HepG2 (cell line): ENCODE results near the gene ASCC3. TPM values are rescaled to one million over a fixed set of nuclear protein-coding genes. Genes with fewer than 3 reads are reported as not detected.

Source experiments
- ATAC-seq: fragments of 200-7000 bp; cut with Tn5 transposase; 3 replicates; pipeline ENCODE4 v1.9.1; 2020; ENCODE audit warnings: mild to moderate bottlenecking, moderate library complexity
- BruUV-seq: library from RNA; stranded (reverse); fragments of 400-500 nt; replicated peaks from 2 replicates; lab custom pipeline; 2021; lab: Mats Ljungman, UMichigan
- CTCF ChIA-PET: fragments of 300-600 bp; formaldehyde crosslinking; extraction: SDS; loops from one replicate; lab custom pipeline; 2021; ENCODE audit warnings: low total read pairs, inconsistent platforms, low intra/inter-chr PET ratio; lab: Yijun Ruan, JAX
- POLR2A ChIA-PET: fragments of 350-600 bp; sonication (Branson Sonifier 250); formaldehyde crosslinking; loops from one replicate; lab custom pipeline; 2020; ENCODE audit warnings: antibody characterized with exemption, inconsistent platforms; lab: Yijun Ruan, JAX
- DNase-seq: peaks from one replicate; pipeline ENCODE4 v3.0.0-alpha.2; 2015; ENCODE audit warnings: low spot score
- FAIRE-seq: peaks from 3 replicates; lab custom pipeline; 2011; peaks lifted over from hg19 to GRCh38; lab: Jason Lieb, UNC
- H2AFZ ChIP-seq: one replicate; pipeline ENCODE4 v1.6.1; 2011; ENCODE audit warnings: low read length, inconsistent platforms
- H3K27ac ChIP-seq: fragments of 300-600 bp; 3 replicates; pipeline ENCODE4 v1.8.0; 2011; ENCODE audit warnings: mixed run types, mild to moderate bottlenecking, mixed read lengths, low read length, inconsistent platforms; ENCODE audit not compliant: insufficient read depth; ENCODE audit errors: extremely low read length
- H3K27me3 ChIP-seq, 2 experiments: fragments of 200-600 bp in 1 of 2; 2 replicates in 1 of 2; 3 replicates in 1 of 2; pipeline versions ENCODE4 v1.6.0 to v1.8.0; 2011; ENCODE audit warnings: low read length in 2 of 2, mild to moderate bottlenecking in 2 of 2, moderate library complexity in 2 of 2, inconsistent platforms in 1 of 2; ENCODE audit not compliant: insufficient read depth in 2 of 2, control insufficient read depth in 1 of 2
- H3K36me3 ChIP-seq, 2 experiments: fragments of 200-600 bp in 1 of 2; replicated peaks in 1 of 2; 2 replicates in 1 of 2; 3 replicates in 1 of 2; pipeline versions ENCODE4 v1.5.1 to v1.8.0; 2011; ENCODE audit warnings: low read length in 2 of 2, inconsistent platforms in 1 of 2; ENCODE audit not compliant: insufficient read depth in 2 of 2, control insufficient read depth in 1 of 2
- H3K4me1 ChIP-seq: 2 replicates; pipeline ENCODE4 v1.5.1; 2012; ENCODE audit warnings: low read length, inconsistent platforms; ENCODE audit not compliant: insufficient read depth
- H3K4me2 ChIP-seq: 2 replicates; pipeline ENCODE4 v1.6.0; 2011; ENCODE audit warnings: low read depth, low read length, inconsistent platforms
- H3K4me3 ChIP-seq, 3 experiments: fragments of 200-600 bp in 1 of 3; sonication (generic), shearing (Covaris generic) in 1 of 3; replicated peaks in 1 of 3; 2 replicates each; pipeline ENCODE4 v1.5.1; 2011 to 2016; ENCODE audit warnings: low read length in 3 of 3, inconsistent platforms in 2 of 3, low read depth in 2 of 3, mild to moderate bottlenecking in 2 of 3, control low read depth in 1 of 3, mixed read lengths in 1 of 3; ENCODE audit not compliant: insufficient read depth in 1 of 3
- H3K79me2 ChIP-seq: one replicate; pipeline ENCODE4 v1.6.1; 2011; ENCODE audit warnings: low read length, inconsistent platforms; ENCODE audit not compliant: insufficient read depth
- H3K9ac ChIP-seq: 2 replicates; pipeline ENCODE4 v1.6.0; 2011; ENCODE audit warnings: mild to moderate bottlenecking, low read depth, low read length, inconsistent platforms; ENCODE audit not compliant: insufficient read depth
- H3K9me3 ChIP-seq: 2 replicates; pipeline ENCODE4 v1.5.1; 2012; ENCODE audit warnings: mild to moderate bottlenecking, low read length
- H4K20me1 ChIP-seq: 2 replicates; pipeline ENCODE4 v1.6.0; 2011; ENCODE audit warnings: inconsistent platforms, mild to moderate bottlenecking, low read length, moderate library complexity; ENCODE audit not compliant: insufficient read depth
- CBFB ChIP-seq: sonication (generic); formaldehyde crosslinking; IDR thresholded peaks from 2 replicates; pipeline ENCODE4 v1.4.0; 2020; ENCODE audit warnings: missing genetic modification reagents
- EHMT2 ChIP-seq: fragments of 200-600 bp; sonication (generic); IDR thresholded peaks from 2 replicates; pipeline ENCODE4 v1.7.0; 2017; ENCODE audit warnings: antibody characterized with exemption, low read depth, low read length, borderline replicate concordance
- ELF1 ChIP-seq: sonication (generic); formaldehyde crosslinking; IDR thresholded peaks from 2 replicates; pipeline ENCODE4 v1.4.0; 2020; ENCODE audit warnings: missing genetic modification reagents
- GABPB1 ChIP-seq: IDR thresholded peaks from 2 replicates; pipeline ENCODE4 v1.6.1; 2016; ENCODE audit warnings: mild to moderate bottlenecking, missing genetic modification reagents, moderate library complexity, missing compliant biosample characterization
- MAFG ChIP-seq: sonication (generic); formaldehyde crosslinking; IDR thresholded peaks from 2 replicates; pipeline ENCODE4 v1.5.1; 2020; ENCODE audit warnings: mild to moderate bottlenecking, missing genetic modification reagents
- MTA3 ChIP-seq: sonication (generic); formaldehyde crosslinking; IDR thresholded peaks from 2 replicates; pipeline ENCODE4 v1.4.0; 2020; ENCODE audit warnings: missing genetic modification reagents
- NONO ChIP-seq, 2 experiments: fragments of 450-650 bp in 1 of 2; sonication (generic) in 1 of 2; formaldehyde crosslinking in 1 of 2; IDR thresholded peaks in 1 of 2; conservative IDR thresholded peaks in 1 of 2; 2 replicates each; pipeline versions ENCODE4 v1.6.1 to v1.8.0; 2017 to 2022; ENCODE audit warnings: mild to moderate bottlenecking in 1 of 2, missing genetic modification reagents in 1 of 2, moderate library complexity in 1 of 2
- PAWR ChIP-seq: sonication (generic); formaldehyde crosslinking; IDR thresholded peaks from 2 replicates; pipeline ENCODE4 v1.4.0; 2020; ENCODE audit warnings: missing genetic modification reagents, mild to moderate bottlenecking, borderline replicate concordance
- RARG ChIP-seq: sonication (generic); formaldehyde crosslinking; IDR thresholded peaks from 2 replicates; pipeline ENCODE4 v1.4.0; 2020; ENCODE audit warnings: low read depth, mild to moderate bottlenecking, missing genetic modification reagents
- SMARCC2 ChIP-seq: fragments of 450-650 bp; IDR thresholded peaks from 2 replicates; pipeline ENCODE4 v1.6.1; 2017; ENCODE audit warnings: antibody characterized with exemption, mild to moderate bottlenecking
- SRSF4 ChIP-seq: fragments of 200-400 bp; formaldehyde crosslinking; IDR thresholded peaks from one replicate; pipeline ENCODE4 v1.6.1; 2018; ENCODE audit warnings: mild to moderate bottlenecking, low read depth, low read length, moderate library complexity; ENCODE audit not compliant: poor library complexity, severe bottlenecking
- ZBTB21 ChIP-seq: sonication (generic); formaldehyde crosslinking; IDR thresholded peaks from 2 replicates; pipeline ENCODE4 v1.4.0; 2020; ENCODE audit warnings: missing genetic modification reagents
- ZFP41 ChIP-seq: sonication (generic); formaldehyde crosslinking; IDR thresholded peaks from 2 replicates; pipeline ENCODE4 v1.4.0; 2020; ENCODE audit warnings: mild to moderate bottlenecking, missing genetic modification reagents, borderline replicate concordance
- ZNF550 ChIP-seq: sonication (generic); formaldehyde crosslinking; IDR thresholded peaks from 2 replicates; pipeline ENCODE4 v1.4.0; 2020; ENCODE audit warnings: mild to moderate bottlenecking, missing genetic modification reagents, borderline replicate concordance
- ZNF615 ChIP-seq: sonication (generic); formaldehyde crosslinking; IDR thresholded peaks from 2 replicates; pipeline ENCODE4 v1.5.0; 2020; ENCODE audit warnings: mild to moderate bottlenecking, missing genetic modification reagents, borderline replicate concordance
- ZNF629 ChIP-seq: sonication (generic); formaldehyde crosslinking; conservative IDR thresholded peaks from 2 replicates; pipeline ENCODE4 v1.5.0; 2020; ENCODE audit warnings: missing genetic modification reagents
- ZSCAN12 ChIP-seq: sonication (generic); formaldehyde crosslinking; IDR thresholded peaks from 2 replicates; pipeline ENCODE4 v1.9.0; 2021; ENCODE audit warnings: mild to moderate bottlenecking, missing genetic modification reagents
- WGBS: methylation state at CpG from one replicate; pipeline ENCODE4 v1.1.6; 2017; ENCODE audit warnings: low lambda C conversion rate; 5-methylcytosine and 5-hydroxymethylcytosine counted together
- in situ Hi-C: cut with HindIII; loops from 2 replicates; pipeline ENCODE4 v1.10.0; 2017; ENCODE audit warnings: low pct_unique_long_range_greater_than_20kb; ENCODE audit not compliant: extremely low pct_ligation_motif_present
- intact Hi-C: fragments of 100-400 bp; cut with micrococcal nuclease; formaldehyde crosslinking; loops from one replicate; pipeline ENCODE4 v1.10.0; 2022; ENCODE audit not compliant: unreplicated experiment
- polyA plus RNA-seq, 8 experiments: library from polyadenylated mRNA; depleted of rRNA in 3 of 8; stranded (reverse) in 7 of 8; unstranded in 1 of 8; fragments of >200 nt; fragmentation: Illumina TruSeq in 4 of 8; extraction: Trizol in 4 of 8; gene quantifications; 2 replicates each; pipeline versions ENCODE4 v1.2.1 to v1.2.3, GENCODE V29; 2011 to 2016; ENCODE audit warnings: low read depth in 4 of 8, missing spikeins in 1 of 8, mixed read lengths in 1 of 8; ENCODE audit not compliant: insufficient read depth in 1 of 8
- total RNA-seq, 5 experiments: library from RNA; depleted of rRNA; stranded (reverse); fragments of >200 nt; fragmentation: Illumina TruSeq; extraction: Trizol; gene quantifications; 2 replicates each; pipeline ENCODE4 v1.2.3, GENCODE V29; 2016; ENCODE audit warnings: low read depth in 1 of 5
- TF ChIP-seq, protein P1 (sequence below): sonication (generic); formaldehyde crosslinking; IDR thresholded peaks from 2 replicates; pipeline ENCODE4 v1.5.0; 2020; ENCODE audit warnings: missing genetic modification reagents, mild to moderate bottlenecking, borderline replicate concordance
- TF ChIP-seq, protein P2 (sequence below): sonication (generic); formaldehyde crosslinking; IDR thresholded peaks from 2 replicates; pipeline ENCODE4 v1.4.0; 2020; ENCODE audit warnings: missing genetic modification reagents

Gene ASCC3
- total and polyA plus RNA-seq, 2 of the 13 experiments (the other 11 are each of a cell fraction or from before 2014, with no cell fraction given): 23.1 to 55.7 TPM

DNA sequence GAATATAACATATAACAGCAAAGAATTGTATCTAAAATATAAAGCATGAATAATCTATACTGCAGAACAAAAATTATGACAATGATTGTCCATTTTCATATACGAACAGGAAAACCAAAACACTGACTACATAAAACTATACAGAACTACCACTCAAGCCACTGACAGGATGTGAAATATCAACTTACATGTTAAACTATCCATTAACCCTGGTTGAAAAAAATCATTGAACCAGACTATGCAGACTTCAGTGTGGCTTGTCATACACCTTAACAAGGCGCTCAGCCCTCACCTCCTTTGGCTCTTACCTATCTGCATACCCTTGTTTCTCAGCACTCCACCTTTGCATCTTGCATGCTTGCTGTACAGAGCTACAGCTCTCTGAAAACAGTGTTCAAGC, 34.9 kb downstream of the ASCC3 start:
- ATAC-seq (no peak), FAIRE-seq (no peak), DNase-seq (no peak)
- no peaks in the 10 kb centered on the region for H3K9me3 ChIP-seq
- no peaks in the 10 kb centered on the region for H3K4me1 ChIP-seq
- H2AFZ ChIP-seq: no peak overlapping the region
- H3K4me3 ChIP-seq: no peak overlapping the region
- intact Hi-C loops (no loop called here), in situ Hi-C loops (no loop called here)
- ChIA-PET CTCF (no interaction called here), POLR2A (no interaction called here)
- BruUV-seq: no TSS peak
- H3K27me3 ChIP-seq: no peaks in the 10 kb centered on the region
- whole genome bisulfite sequencing: 96% methylated on average over 2 of the region's 2 CpGs
- H3K27ac ChIP-seq: no peak overlapping the region
- H3K9ac ChIP-seq: no peak overlapping the region
- no peak for TF ChIP-seq ZBTB21 (CRISPR knock-in tag)
- no peak for TF ChIP-seq CBFB (CRISPR knock-in tag)
- TF ChIP-seq EHMT2: no peak
- TF ChIP-seq ZSCAN12: no peak
- TF ChIP-seq, protein P1, sequence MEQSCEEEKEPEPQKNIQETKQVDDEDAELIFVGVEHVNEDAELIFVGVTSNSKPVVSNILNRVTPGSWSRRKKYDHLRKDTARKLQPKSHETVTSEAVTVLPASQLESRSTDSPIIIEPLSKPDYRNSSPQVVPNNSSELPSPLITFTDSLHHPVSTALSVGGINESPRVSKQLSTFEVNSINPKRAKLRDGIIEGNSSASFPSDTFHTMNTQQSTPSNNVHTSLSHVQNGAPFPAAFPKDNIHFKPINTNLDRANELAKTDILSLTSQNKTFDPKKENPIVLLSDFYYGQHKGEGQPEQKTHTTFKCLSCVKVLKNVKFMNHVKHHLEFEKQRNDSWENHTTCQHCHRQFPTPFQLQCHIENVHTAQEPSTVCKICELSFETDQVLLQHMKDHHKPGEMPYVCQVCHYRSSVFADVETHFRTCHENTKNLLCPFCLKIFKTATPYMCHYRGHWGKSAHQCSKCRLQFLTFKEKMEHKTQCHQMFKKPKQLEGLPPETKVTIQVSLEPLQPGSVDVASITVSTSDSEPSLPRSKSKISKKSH (CRISPR knock-in tag): no peak
- peaks cover 0 to 4% of the 10 kb centered on the region in 2 experiments; a peak in 3 of 5 replicates for H3K36me3 ChIP-seq
- no peaks in the 10 kb centered on the region for H4K20me1 ChIP-seq
- no peaks in the 10 kb centered on the region for H3K79me2 ChIP-seq
- no peak overlapping the region for H3K4me2 ChIP-seq

DNA sequence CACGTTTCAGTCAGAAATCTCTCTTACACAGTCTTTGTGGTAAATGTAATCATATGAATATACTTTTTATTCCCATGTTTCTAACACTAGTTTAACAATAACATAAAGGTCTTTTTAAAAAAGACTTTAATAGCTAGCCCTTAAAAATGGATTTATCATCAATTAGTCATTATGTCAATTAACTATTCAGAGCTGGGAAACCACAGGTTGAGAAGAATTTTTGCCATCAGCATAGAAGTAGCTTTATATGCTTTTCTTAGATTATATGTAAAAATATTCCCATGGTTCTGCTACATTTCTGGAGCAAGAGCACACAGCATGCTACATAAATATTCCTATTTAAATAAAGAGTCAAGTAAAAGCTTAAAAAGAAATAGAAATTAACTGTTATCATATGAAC, 35.5 kb downstream of the ASCC3 start:
- ATAC-seq (no peak), DNase-seq (no peak), FAIRE-seq (no peak)
- CTCF ChIA-PET: no interaction called here
- intact Hi-C loops (no loop called here), in situ Hi-C loops (no loop called here)
- Histone ChIP-seq H3K4me3 (no peak overlapping the region), H3K4me2 (no peak overlapping the region), H2AFZ (no peak overlapping the region), H3K27me3 (no peaks in the 10 kb centered on the region), H3K27ac (no peak overlapping the region), H3K9me3 (no peaks in the 10 kb centered on the region), H3K9ac (no peak overlapping the region), H4K20me1 (no peaks in the 10 kb centered on the region), H3K79me2 (no peaks in the 10 kb centered on the region), H3K36me3 (peaks cover 0 to 4% of the 10 kb centered on the region in 2 experiments; a peak in 3 of 5 replicates), H3K4me1 (no peaks in the 10 kb centered on the region)
- POLR2A ChIA-PET: no interaction called here
- 89% methylated on average over 1 of the region's 1 CpG for WGBS
- BruUV-seq: no TSS peak
- TF ChIP-seq ZNF615 (CRISPR knock-in tag) (no peak), ZFP41 (no peak), ZNF629 (CRISPR knock-in tag) (no peak), ZNF550 (CRISPR knock-in tag) (no peak), MAFG (CRISPR knock-in tag) (no peak), NONO (IDR thresholded peaks at IDR 0.05) (no peak), NONO (CRISPR knock-in tag; conservative IDR thresholded peaks at IDR 0.05) (no peak), GABPB1 (no peak), PAWR (CRISPR knock-in tag) (no peak), MTA3 (no peak), SRSF4 (no peak), SMARCC2 (no peak), ELF1 (CRISPR knock-in tag) (no peak), RARG (CRISPR knock-in tag) (no peak)
- TF ChIP-seq, protein P2, sequence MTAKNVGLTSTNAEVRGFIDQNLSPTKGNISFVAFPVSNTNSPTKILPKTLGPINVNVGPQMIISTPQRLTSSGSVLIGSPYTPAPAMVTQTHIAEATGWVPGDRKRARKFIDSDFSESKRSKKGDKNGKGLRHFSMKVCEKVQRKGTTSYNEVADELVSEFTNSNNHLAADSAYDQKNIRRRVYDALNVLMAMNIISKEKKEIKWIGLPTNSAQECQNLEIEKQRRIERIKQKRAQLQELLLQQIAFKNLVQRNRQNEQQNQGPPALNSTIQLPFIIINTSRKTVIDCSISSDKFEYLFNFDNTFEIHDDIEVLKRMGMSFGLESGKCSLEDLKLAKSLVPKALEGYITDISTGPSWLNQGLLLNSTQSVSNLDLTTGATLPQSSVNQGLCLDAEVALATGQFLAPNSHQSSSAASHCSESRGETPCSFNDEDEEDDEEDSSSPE (CRISPR knock-in tag): no peak
